NCI-H1436 treated with DMSO at 0.1 percent for 48 hours (cell line): ENCODE measurements around the gene ROCK1.
"Not testable (repeated sequence)": the region's sequence is repeated elsewhere in the genome, so short reads cannot be mapped to it uniquely, and the experiment has no call there.

Experiments used
- DNase-seq: peaks from one replicate; lab custom pipeline; 2025; lab: John Stamatoyannopoulos, UW

Gene ROCK1

DNA sequence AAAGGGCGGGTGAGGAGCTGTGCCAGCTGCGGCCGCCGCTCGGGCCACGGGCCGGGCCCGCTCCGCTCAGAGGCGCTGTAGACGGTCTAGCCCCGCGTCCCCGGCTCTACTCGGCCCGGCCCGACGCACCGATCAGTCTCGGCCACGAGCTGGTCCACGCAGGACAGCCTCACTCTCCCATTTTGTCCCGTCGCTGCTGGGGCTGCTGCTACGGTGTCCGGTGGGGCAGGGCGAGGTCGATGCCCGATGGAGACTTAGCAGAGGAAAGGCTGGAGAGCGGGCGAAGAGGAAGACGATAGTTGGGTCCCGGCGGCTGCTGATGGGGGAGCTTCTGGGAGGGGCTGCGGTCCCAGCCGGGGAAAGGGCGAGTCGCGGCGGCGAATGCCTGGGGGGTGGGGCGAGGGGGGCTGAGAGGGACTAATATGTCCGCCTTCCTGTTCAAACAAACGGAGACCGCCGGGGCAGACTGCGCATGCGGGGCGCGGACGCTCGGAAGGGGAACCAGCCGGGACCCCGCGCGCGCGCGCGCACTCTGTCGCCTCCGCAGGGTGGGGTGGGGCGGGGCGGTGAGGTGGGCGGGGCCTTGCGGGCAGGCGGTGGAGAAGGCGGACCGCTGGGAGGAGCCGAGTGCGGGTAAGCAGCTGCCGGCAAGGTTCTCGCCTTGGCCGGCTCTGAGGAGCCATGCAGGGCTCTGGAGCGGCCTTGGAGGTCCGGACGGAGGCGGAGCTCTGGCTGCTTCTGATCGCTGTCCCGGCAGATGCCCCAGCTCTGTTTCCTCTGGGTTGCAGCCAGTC is at the start of gene ROCK1:
Gene ROCK1 (minus strand): TSS at position 468 of the 794 bp plus-strand sequence. CDS start 903 bp downstream, outside the sequence.
- peak; percentile 88 for DNase-seq

DNA sequence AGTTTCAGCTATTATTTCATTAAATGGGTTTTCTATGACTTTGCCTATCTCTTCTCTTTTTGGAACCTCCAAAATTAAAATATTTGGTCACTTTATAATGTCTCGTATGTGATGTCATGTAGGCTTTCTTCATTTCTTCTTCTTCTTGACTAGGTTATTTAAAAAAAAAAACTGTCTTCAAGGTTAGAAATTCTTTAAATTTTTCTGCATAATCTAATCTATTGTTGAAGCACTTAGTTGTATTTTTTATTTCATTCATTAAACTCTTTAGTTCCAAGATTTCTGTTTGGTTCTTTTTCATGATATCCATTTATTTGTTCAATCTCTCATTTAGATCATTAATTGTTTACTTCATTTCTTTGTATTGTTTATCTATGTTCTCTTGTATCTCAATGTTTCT is 43.8 kb upstream of the ROCK1 start:
- DNase-seq, result no peak

DNA sequence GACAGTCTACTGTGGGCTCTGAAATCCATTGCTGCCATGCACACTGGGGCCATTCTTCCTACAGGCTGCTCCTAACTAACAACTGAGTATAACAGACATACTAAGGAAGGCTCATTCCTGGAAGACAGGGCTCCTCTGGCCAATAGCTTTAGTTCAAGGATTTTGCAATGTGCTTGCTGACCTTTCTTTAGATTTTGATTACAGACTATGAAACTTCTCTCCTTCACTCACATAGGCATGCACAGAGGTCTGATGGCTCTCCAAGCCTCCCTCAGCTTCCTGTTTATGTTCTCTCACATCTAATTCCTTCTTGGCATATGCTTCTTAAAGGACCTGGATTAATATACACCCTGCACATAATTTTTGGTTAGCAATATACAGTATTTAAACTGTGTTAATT is 34.4 kb upstream of the ROCK1 start:
- DNase-seq, result no peak

DNA sequence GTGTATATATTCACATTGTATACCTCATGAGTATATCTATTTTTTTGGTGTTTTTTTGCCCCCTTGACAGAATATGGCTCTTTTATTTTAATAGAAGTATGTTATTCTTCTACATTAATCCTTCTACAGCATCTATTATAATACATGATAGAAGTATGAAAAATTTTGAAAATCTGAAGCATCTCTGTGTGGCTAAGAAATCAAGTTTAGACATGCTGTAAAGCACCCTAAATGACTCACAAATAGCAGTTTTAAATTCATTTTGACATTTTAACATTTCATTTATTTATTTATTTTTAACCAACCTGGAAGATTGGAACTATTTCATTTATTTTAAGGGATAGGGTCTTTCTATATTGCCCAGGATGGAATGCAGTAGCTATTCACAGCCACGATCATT is 33.8 kb upstream of the ROCK1 start:
- no peak for DNase-seq

DNA sequence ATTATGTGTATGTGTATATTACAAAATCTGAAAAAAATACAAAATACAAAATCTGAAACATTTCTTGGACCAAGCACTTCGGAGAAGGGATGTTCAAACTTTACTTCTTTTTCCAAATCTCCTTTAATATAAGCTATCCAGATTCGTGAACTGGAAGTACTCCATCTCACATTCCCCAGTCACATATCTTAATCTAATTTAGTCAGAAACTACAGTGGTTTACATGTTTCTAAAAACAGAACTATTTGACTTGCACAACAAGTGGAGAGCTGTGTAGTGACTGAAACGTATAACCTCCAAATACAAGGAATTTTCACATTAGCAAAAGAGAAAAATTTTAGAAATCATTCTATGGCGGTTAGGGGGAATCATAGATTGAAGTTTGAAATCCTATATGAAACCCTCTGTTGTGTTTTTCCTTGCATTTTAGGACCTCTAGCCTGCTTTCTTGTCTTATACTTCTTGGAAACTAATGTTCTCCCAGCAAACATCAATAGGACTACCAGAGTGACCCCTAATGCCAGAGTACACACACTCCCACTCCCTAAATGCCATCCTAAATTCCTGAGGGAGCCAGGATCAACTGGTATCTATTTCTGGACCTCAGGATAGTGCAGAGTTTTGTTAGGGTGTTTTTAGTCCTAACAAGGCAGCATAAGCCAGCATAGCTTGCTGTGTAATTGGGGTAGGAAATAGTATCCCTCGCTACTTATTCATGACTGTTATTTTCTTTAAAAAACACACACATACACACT is 30.2 kb upstream of the ROCK1 start:
- no peak for DNase-seq

DNA sequence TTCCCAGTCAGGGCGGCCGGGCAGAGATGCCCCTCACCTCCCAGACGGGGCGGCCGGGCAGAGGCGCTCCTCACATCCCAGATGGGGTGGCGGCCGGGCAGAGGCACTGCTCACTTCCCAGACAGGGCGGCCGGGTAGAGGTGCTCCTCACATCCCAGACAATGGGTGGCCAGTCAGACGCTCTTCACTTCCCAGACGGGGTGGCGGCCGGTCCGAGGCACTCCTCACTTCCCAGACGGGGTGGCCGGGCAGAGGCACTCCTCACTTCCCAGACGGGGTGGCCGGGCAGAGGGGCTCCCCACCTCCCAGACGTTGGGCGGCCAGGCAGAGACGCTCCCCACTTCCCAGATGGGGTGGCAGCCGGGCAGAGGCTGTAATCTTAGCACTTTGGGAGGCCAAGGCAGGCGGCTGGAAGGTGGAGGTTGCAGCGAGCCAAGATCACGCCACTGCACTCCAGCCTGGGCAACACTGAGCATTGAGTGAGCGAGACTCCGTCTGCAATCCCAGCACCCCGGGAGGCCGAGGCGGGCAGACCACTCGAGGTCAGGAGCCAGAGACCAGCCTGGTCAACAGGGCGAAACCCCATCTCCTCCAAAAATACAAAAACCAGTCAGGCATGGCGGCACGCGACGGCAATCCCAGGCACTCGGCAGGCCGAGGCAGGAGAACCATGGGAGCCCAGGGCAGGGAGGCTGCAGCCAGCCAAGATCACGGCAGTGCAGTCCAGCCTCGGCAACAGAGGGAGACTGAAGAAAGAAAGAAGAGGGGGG is 26.3 kb upstream of the ROCK1 start:
- DNase-seq, result not testable (repeated sequence)

DNA sequence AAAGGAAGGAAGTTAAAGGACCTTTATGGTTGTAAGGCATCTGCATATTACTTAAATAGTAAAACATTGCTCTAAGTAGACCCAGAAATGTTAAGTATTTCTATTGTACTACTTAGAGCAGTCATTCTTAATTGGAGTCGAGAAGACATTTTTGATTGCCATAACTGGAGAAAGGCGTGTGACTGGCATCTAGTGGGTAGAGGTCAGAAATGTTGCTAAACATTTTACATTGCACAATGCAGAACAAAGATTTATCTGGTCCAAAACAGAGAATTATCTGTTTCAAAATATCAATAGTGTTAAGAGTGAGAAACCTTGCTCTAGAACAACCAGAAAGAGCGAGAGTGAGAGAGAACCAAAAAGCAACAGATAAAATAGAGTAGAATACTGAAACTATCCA is 23.3 kb upstream of the ROCK1 start:
- DNase-seq, result no peak

DNA sequence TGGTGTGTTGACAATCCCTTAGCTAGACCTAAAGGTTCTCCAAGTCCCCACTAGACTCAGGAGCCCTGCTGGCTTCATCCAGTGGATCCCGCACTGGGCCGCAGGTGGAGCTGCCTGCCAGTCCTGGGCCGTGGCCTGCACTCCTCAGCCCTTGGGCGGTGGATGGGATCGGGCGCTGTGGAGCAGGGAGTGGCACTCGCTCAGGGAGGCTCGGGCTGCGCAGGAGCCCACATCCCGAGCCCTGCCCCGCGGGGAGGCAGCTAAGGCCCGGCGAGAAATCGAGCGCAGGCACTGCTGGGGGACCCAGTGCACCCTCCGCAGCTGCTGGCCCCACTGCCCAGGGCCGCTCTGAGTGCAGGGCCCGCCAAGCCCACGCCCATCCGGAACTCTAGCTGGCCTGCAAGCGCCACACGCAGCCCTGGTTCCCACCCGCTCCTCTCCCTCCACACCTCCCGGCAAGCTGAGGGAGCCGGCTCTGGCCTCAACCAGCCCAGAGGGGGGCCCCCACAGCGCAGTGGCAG is 20.8 kb upstream of the ROCK1 start:
- no peak for DNase-seq

DNA sequence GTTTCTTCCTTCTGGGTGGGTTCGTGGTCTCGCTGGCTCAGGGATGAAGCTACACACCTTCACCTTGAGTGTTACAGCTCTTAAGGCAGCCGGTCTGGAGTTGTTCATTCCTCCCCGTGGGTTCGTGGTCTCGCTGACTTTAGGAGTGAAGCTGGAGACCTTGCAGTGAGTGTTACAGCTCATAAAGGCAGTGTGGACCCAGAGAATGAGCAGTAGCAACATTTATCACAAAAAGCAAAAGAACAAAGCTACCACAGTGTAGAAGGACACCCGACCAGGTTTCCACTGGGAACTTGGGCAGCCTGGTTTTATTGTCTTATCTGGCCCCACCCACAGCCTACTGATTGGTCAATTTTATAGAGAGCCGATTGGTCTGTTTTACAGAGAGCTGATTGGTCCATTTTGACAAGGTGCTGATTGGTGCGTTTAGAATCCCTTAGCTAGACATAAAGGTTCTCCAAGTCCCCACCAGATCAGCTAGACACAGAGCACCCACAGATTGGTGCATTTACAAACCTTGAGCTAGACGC is 20.1 kb upstream of the ROCK1 start:
- no peak for DNase-seq

DNA sequence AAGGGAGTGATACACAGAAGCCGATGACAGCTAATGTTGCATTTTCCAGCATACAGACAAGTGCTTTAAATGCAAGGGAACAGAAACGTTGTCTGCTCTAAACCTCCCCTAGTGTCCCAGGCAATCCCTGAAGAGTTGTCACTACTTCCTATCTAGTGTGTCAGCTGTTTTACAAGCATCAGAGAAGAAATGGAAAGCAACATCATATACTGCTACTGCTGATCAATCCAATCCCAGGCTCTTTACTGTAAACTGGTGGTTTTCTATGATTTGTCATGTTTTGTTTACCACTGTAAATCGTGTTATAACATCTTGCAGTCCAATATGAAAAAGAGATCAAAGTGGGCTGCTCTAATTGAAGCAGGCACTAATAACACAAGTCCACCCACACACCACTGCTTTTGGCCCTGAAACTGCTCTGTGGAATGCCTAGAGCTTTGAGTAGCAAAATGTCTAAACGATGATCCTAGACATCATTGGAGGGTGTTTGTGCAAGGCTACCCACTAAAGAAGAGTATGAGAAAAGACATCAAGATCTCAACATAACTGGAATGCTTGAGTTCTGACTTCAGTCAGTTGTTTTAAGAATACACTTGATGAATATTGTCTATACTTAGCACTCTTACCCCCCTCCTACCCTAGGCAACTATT is 18.1 kb upstream of the ROCK1 start:
- no peak for DNase-seq

DNA sequence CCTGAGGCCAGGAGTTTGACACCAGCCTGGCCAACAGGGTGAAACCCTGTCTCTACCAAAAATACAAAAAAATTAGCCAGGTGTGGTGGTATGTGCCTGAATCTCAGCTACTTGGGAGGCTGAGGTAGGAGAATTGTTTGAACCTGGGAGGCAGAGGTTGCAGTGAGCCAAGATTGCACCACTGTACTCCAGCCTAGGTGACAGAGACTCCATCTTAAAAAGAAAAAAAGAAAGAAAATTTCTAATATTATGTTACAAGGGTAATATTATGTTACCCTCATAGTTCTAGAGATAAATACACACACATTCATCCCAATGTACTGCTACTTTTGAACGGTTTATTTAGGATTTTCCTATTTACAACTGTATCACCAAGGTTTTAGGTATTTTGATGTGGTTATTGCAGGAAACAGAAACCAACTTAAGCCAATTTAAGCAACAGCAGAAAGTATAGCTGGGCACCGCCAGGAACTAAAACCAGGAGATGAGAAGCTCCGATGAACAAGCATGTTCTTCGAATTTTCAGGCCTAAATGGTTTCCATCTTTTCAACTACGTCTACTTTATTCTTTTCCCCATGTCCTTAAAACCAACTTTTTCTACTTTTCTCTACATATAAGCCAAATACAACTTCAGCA is 11.8 kb upstream of the ROCK1 start:
- no peak for DNase-seq

DNA sequence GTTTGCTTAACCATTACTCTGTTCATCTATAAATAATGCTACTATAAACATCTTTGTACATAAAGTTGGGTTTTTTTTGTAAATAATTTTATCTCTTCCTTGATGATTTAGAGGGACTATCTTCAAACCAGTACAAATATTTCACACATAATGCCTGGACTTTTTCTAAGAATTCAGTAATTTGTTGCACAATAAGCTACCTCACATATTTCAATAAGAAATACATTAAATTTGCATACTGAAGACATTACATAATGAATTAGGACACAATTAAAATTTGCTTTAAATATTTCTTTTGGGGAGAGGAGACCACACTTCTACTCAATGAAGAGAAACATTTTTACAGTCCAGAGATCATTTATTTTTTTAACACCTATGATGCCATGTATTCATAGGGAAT is 7.2 kb upstream of the ROCK1 start:
- no peak for DNase-seq

DNA sequence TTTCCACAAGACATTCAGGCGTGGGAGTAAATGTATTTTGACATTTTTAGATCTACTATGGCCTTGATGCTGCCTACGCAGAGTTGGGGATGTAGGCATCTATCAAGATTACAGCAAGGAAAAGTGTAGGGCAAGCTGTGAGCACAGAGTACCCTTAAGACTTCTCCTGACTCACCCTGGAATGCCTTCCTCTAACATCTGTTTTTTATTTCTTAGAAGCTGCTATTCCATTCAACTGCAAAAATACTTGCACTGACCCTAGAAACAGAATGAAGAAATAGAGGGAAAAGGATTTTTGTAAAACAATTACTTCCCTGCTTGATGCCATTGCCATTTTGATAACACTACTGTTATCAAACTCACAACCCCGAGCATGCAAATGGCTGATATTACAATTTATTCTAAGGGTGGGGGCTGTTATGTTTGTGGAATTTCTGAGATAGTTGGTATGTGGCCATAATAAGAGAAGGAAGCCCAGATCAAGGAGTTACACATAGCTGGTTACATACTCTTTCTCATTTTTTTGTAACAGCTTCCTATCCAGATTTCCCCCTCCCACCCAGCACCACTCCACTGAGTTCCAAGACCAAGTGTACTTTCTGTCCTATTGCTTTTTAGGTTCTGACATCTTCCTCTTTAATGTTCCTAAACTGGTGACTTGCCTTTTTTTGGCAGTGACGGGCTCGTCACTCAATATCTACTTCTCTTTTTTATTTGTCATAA is 6.0 kb upstream of the ROCK1 start:
- DNase-seq, result no peak

DNA sequence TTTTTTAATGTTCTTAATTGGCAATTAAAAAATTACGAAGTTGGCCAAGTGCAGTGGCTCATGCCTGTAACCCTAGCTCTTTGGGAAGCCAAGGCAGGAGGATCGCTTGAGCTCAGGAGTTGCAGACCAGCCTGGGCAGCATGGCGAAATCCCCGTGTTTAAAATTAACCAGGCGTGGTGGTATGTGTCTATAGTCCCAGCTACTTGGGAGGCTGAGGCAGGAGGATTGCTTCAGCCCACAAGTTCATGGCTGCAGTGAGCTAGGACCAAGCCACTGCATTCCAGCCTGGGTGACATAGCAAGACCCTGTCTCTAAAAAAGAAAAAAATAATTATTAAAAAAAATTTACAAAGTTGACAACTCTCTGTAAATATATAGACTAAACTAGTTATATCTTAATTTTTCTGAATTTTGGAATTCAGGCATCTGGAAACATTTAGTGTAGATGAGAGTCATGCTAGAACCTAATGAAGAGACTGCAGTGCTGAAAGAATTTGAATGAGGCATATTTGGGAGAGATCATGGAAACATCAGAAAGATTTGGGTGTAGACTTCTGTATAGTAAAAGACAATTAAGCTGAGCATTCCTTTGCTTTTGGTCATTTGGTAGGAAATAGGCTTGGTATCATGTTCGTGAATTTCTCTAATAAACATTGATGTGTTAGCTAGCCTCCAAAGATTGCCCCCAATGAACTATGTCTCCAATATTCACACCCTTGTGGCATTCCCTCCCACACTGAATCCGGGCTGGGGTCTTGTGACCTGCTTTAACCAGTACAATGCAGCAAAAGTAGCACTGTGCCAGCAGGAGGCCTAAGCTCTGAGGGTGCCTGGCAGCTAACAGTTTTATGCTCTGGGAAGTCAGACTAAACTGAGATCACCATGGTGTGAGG is 4.2 kb upstream of the ROCK1 start:
- DNase-seq, result no peak

DNA sequence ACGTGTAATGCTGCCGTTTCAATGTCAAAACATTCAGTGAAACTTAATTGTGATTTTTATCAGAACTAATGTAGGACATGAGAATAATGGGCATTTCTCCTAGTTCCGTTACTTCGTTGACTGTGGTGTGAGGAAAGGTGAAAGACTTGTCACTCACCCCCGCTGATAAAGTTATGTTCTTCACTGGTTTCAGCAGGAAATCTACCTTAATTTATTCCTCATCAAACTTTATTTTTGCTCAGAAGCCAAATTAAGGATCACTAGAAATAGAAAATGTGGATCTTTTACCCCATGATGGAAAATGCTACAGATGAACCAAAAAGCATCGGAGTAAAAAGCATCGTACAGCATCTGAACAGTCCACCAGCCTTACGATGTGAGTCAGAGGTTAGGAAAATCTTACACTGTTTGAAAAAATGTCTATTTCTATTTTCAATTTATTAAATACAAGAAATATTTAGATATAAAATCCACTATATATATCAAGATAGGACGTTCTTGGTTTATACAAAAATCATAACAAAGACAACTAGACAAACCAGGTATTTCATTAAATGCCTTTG is 1.0 kb upstream of the ROCK1 start:
- DNase-seq, result no peak

DNA sequence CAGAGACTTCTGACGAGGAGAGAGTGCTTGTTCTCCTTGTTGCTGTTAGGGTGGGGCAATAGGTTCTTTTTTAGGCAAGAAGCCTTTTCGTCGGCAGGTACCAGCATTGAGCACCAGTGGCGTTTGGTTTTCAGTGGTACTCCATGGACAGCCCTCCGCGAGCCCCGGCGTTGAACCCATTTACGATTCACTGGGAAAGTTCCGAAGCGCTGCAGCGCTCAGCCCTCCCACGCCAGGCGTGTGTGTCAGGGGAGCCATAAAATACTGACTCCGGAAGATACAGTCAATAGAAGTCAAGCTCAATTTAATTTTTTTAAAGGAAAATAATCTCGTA is 494 bp upstream of the ROCK1 start:
- no peak for DNase-seq

DNA sequence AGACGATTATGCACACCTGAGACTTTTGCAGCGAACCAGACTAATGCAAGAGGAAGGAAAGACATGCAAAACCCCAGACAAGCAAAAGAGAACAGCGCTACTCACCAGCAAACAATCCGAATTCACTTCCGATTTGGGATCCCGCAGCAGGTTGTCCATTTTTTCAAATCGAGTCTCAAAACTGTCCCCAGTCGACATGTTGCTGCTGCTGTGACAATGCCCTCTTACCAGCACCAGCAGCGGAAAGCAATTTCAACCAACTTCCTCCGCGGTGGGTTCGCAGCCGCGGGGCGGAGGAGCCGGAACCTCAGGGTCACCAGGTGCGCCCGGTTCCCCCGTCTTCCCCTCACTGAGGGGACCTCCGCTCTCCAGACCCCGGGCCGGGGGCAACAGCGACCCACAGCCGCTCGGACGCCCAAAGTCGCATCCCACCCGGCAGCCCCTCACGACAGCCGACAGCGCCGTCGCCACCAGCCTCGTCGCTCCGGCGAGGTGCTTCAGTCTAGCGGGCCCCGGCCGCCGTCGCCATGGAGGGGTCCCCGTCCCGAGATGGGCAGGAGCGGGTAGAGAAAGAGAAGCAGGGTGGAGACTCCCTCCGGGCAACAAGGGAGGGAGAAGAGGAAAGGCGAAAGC is 784 bp downstream of the ROCK1 start:
- DNase-seq, result no peak

DNA sequence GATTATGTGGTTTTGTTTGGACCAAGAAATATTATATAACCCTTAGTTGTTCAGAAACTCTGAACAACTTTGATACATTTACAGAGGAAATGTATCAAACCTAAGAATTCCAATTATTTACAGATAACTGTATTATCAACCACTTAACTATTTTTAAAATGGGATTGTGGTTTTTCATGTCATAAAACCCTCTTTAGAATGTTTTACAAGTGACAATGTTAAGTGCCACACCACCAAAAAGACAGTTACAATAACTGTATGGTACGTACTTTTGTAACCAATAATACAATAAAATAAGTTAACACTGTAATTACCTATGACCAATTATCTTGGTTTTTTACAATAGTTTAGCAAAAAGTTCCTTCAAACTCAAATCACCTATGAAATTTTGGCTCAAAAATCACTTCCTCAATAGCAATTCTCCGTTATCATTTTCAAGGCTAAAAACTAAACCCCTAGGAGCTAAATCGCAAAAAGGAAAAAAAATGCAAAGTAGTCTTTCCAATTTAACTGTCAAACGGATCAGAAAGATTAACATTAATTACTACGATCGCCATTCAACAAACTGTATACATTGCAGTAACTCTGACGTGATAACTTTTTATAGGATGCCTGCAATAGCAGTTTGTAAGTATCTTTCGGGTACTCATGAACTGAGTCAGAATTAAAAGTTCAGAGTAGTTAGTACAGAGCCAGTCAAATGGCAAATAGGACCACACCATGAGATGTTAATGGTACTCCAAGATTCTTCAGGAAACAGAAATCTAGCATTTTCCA is 1.5 kb downstream of the ROCK1 start:
- DNase-seq, result no peak
